ENCODE data around the gene RASSF10. TPM values are rescaled to one million over a fixed set of nuclear protein-coding genes. Genes with fewer than 3 reads are reported as not detected.

The RASSF10 gene
- total RNA-seq, 2 donors from 2014 or later, result 0.19 to 0.90 TPM

- no peak for DNase-seq (ENCODE audit: low spot score)
- intact Hi-C loops (cut with DNase I), result no loop called here
These were observed 19.5 kb upstream of the RASSF10 start for GRCh38 chr11:12989428-12990161.

- intact Hi-C loops (cut with DNase I), result no loop called here
- DNase-seq (ENCODE audit: low spot score), result no peak
These were observed 19.0 kb upstream of the RASSF10 start for GRCh38 chr11:12990162-12990480.

- intact Hi-C loops (cut with DNase I), result no loop called here
- DNase-seq (ENCODE audit: low spot score), result no peak
These were observed 17.7 kb upstream of the RASSF10 start for GRCh38 chr11:12991426-12991825.

GRCh38 chr11:12993626-12994025 lies 15.5 kb upstream of the RASSF10 start:
- DNase-seq (ENCODE audit: low spot score), result no peak
- intact Hi-C loops (cut with DNase I), result no loop called here

- intact Hi-C loops (cut with DNase I), result no loop called here
- no peak for DNase-seq (ENCODE audit: low spot score)
These were observed 14.6 kb upstream of the RASSF10 start for GRCh38 chr11:12994476-12994875.

- intact Hi-C loops (cut with DNase I), result no loop called here
- no peak for DNase-seq (ENCODE audit: low spot score)
These were observed 13.9 kb upstream of the RASSF10 start for GRCh38 chr11:12995188-12995587.

- intact Hi-C loops (cut with DNase I), result no loop called here
- no peak for DNase-seq (ENCODE audit: low spot score)
These were observed 13.3 kb upstream of the RASSF10 start for GRCh38 chr11:12995823-12996222.

GRCh38 chr11:12997168-12997567 lies 11.9 kb upstream of the RASSF10 start:
- intact Hi-C loops (cut with DNase I), result no loop called here
- DNase-seq (ENCODE audit: low spot score), result no peak

- intact Hi-C loops (cut with DNase I), result no loop called here
- no peak for DNase-seq (ENCODE audit: low spot score)
These were observed 10.8 kb upstream of the RASSF10 start for GRCh38 chr11:12998336-12998735.

GRCh38 chr11:12999597-12999996 lies 9.5 kb upstream of the RASSF10 start:
- no peak for DNase-seq (ENCODE audit: low spot score)
- intact Hi-C loops (cut with DNase I), result no loop called here

- intact Hi-C loops (cut with DNase I), result no loop called here
- no peak for DNase-seq (ENCODE audit: low spot score)
These were observed 9.0 kb upstream of the RASSF10 start for GRCh38 chr11:13000116-13000515.

GRCh38 chr11:13000721-13001120 lies 8.4 kb upstream of the RASSF10 start:
- no peak for DNase-seq (ENCODE audit: low spot score)
- intact Hi-C loops (cut with DNase I), result no loop called here

GRCh38 chr11:13003736-13004493 lies 5.2 kb upstream of the RASSF10 start:
- DNase-seq (ENCODE audit: low spot score), result no peak
- intact Hi-C loops (cut with DNase I), result no loop called here

GRCh38 chr11:13007182-13008060 lies 1.7 kb upstream of the RASSF10 start:
- DNase-seq (ENCODE audit: low spot score), result no peak
- intact Hi-C loops (cut with DNase I), result no loop called here

- intact Hi-C loops (cut with DNase I), result no loop called here
- DNase-seq (ENCODE audit: low spot score), result no peak
These were observed 1.1 kb upstream of the RASSF10 start for GRCh38 chr11:13008061-13008435.

GRCh38 chr11:13009476-13009920 lies 382 bp downstream of the RASSF10 start:
- intact Hi-C loops (cut with DNase I), result no loop called here
- no peak for DNase-seq (ENCODE audit: low spot score)

- intact Hi-C loops (cut with DNase I), result no loop called here
- DNase-seq (ENCODE audit: low spot score), result no peak
These were observed 1.0 kb downstream of the RASSF10 start for GRCh38 chr11:13009921-13010748.

GRCh38 chr11:13010749-13011465 lies 1.8 kb downstream of the RASSF10 start:
- DNase-seq (ENCODE audit: low spot score), result no peak
- intact Hi-C loops (cut with DNase I), result no loop called here
